ENCODE data around the gene TMEM125.
A peak's percentile ranks its signal among the peaks of the same experiment; 100 is the strongest.

TMEM125 gene

DNA sequence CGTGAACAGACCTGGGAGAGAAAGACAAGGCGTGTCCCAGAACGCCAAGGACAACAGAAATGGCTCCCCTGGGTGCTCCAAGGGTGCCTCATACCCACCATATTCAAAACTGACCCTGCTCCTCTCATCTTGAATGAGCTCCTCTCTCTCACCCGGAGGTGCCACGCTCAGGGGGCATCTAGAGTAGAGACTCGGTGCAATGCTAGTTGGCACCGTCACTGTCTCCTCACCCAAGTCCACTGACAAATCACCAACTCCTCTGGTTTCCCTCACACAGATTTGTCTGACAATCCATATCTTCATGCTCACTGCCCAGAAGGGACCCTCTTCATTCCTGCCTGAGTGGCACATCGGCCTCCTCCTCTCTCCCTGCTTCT lies 5.0 kb downstream of the TMEM125 start:
- DNase-seq: no peak

DNA sequence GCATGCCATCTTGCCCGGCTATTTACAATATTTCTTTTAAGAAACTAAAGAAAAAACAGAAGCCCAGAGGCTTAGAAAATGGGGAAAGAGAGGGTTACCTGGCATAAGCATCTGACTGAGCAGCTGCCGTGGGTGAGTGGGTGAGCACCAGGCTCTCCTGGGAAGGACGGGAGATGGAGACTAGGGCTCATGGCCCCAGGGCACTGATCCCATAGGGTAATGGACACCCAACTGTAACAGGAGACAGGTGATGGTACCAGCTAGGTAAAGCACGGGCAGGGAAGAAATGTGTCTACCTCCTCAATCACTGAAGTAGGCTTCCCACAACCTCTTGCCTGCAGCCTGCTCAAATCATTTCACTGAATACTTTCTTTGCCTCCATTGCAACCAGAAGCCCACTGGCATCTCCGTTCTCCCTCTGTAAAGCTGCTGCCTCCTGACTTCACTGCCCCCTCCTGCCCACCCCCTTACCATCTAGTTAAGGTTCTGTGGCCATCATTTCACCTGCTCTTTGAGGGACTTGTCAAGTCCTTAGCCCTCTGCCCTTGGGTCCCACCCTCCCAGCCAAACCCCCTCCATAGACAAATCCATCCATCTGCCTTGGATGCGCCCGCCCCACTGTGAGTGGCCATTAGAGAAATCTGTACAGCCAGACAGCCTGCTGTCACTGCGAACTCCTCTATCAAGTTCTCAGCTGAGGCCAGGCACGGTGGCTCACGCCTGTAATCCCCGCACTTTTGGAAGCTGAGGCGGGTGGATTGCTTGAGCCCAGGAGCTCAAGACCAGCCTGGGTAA lies 6.2 kb downstream of the TMEM125 start:
- no peak for DNase-seq

DNA sequence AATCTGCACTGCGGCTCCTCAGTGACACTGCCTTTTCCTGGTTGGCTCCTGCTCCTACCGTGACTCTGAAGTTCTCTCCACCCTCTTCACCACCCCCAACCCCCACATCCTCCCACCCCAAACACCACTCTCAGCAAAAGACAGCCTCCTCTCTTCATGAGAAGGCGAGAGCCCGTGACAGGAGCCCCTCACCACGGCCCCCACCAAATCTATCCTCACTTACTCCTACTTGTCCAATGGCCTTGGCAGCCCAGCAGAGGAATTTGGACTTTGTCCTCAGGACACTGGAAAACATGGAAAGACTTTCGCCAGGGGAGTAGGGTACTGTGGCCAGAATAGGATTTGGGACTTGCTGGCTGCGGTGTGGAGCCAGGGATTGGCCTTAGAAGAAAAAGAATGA lies 6.9 kb downstream of the TMEM125 start:
- DNase-seq: no peak

DNA sequence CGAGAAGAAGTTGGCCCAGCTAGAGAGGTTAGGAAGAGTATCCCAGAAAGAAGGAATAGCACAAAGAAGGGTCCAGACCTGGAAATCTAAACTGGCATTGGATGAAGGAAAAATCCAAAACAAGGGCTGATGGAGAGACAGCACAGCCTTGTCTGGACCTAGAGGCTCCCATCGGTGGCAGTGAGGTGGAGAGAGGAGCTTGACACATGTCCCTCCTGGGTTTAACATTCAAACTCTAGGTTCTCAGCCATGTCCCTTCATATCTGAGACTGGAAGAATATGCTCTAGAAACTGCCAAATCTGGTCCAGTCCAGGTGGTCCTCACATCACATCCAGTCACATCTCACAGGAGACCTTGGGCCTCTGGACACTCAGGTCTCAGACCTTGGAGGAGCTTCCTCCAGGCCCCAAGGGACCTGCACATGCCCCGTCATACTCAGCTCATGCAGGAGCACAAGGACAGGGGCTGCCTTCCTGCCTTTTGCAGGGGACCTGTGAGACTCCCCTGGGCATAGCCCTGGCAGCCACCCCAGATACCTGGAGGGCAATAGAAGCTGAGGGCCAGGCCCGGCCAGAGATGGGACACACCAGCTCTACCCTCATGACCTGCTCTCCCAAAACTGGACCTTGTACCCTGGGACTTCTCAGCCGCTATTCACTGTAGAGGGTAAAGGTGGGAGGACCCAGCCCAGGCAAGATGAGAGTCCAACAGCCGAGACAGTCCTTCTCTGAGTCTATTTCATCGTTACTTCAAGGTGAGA lies 7.5 kb downstream of the TMEM125 start:
- DNase-seq: no peak

DNA sequence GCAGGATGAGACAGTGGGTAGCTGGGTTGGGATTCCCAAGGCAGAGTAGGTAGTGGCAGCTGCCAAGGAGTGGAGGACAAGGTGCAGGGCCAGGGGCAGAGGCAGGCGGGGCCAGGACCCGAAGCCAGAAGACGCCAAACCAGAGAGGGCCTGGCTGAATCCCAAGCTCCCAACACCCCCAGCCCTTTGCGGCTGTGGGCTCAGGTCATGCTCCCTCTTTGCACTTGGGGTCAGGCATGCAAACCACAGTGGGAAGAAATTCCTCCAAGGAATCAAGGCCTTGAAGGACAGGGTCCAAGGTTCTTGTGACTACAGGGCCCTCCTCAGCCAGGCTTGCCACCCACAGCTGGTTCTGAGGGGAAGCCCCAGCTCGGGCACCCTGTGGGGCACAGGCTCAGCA lies 9.4 kb downstream of the TMEM125 start:
- no peak for DNase-seq

DNA sequence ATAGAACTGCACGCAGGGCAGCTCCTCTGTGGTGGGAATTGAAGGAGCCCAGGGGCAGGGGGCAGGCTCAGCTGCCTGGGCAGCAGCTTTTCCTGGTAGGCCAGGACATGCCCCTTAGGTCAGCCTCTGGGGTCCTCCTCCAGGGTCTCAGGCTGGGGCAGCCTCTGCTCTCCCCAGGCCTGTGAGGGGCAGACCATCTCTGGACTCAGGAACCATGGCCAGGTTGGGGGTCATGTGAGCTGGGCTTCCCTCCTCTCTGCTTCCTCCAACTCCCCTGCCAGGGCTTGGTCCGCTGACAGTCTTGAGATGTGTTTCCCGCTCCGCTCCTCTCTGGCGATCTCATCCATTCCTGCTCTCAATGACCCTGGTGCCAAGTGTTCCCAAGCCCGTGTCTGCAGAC lies 9.9 kb downstream of the TMEM125 start:
- no peak for DNase-seq

DNA sequence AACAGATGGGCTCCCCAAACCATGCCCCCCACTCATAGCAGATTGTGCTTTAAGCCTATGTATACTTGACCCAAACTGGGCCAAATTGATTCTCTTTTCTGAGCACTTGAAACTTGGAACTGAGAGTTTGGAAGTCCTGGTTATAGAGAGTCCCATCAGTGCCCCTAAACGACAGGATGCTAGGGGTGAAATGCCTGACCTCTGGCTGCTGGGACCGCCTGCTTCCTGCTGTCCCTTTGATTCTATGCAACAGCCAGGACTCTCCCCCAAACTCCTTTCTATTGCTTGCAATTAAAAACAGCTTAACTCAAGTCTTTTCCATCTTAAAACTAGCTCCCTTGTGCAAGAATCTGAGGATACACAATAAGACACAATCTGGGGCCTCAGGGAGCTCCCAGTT lies 10.9 kb downstream of the TMEM125 start:
- no peak for DNase-seq

DNA sequence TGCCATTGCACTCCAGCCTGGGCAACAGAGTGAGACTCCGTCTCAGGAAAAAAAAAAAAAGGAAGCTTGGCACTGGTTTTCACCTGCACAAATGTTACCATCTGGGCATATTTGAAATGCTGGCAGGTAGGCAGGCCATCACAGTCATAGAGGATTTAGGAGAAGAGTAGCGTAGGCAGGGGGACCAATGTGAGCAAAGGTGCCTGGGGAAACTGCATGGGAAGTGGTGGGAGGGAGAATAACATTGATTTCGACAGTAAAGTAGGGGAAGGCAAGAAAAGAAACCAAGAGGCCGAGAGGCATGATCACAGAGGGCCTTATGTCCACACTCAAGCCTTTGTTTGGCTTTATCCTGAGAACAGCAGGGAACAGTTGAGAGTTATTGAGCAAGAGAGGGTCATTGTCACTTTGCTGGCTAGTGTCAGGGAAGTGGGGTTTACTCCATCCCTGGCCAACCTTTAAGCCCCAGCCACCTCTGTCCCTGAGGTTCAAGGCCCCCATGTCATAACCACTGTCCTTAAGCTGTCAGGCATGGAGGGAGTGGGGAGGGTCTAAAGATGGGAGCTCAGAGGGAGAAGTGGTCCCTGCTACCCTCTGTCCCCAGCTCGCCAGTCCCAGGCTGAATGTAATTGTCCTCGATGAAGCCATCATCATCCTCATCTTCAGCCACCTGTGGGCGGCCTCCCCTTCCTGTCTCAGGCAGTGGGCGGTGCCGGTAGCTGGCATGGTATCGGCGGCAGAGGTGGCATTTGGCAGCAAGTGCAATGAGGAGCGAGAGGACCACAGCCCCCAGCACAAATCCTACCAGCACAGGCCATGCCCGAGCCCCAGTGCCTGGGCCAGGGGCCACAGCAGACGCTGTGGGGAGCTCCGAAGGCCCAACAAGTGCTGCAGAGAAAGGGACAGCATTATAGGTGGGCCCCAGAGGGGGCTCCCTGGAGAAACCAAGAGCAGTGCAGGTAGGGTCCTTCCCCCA lies 12.7 kb downstream of the TMEM125 start:
- DNase-seq: no peak

DNA sequence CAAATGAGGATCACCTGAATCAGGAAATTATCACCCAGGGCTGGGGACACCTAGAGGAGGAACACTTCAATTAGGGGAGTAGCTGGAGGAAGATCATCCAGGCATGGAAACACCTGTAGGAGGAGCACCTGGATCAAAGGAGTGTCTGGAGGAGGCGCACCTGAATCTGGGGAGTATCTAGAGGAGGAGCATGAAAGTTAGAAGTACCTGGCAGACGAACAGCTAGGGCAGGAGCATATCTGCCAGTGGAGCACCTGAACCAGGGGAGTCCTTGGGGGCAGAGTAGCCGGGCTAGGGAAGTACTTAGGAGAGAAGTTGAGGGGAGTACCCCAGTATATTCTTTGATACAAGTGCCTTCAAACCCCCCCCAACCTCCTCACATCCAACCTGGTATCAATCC lies 14.3 kb downstream of the TMEM125 start:
- no peak for DNase-seq

DNA sequence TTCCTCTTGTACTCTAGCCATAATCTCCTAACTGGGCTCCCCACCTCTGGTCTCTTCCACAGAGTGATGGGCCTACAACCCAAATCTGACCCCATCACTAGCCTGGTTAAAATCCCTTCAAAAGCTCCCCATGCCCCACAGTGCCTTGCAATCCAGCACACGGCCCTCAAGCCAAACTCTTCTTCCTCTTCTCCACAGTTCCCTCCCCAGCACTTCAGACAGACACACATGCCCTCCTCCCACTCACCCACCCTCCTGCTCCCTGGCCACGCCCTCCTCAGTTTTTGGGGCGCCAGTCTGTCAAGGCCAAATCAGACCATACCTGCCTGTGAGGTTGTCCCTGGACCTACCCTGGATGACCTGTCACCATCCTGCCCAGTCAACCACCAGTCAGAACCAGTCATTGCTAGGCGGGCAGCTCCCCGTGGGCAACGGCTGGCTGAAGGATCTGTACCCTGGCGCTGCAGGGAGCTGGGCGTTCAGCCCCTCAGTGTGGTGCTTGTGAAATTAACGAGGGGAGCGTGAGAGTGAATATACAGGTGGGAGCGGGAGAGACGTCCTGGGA lies 14.8 kb downstream of the TMEM125 start:
- DNase-seq: no peak

DNA sequence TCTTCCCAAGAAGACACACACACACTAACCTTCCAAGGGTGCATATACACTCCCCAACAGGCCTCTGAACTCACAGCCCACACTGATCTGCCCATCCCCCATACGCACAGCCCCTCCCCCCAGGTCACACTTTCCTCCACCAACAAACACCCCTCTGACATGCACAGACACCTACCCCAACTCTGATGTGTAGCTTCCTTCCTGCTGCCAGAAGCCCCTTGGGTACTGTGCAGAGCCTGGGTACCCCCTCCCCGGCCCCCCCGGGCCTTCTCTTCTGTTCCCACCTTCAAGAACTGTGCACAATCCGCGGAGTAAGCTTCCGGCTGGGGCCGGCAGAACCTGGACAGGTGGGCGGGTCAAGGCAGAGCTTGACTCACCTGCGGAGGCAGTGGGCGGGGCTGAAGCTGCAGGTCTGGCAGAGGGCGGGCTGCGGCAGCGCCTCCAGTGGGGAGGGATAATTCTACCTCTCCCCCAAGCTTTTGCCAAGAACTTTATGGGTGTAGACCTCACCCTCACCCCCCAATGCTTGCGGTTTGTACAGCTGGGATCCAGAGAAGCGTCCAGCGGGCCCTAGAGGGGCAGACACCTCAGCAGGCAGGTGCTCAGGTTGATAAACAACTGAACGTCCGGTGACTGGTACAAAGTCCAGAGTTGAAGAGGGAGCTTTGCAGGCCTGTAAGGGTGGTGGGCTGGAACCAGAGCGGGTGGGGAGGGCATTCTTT lies 15.6 kb downstream of the TMEM125 start, which contains the start of gene C1orf210:
Gene C1orf210 (minus strand): TSS at position 313 of the 722 bp plus-strand sequence. CDS start 2,311 bp downstream, outside the sequence.
- DNase-seq: peak; percentile 27

DNA sequence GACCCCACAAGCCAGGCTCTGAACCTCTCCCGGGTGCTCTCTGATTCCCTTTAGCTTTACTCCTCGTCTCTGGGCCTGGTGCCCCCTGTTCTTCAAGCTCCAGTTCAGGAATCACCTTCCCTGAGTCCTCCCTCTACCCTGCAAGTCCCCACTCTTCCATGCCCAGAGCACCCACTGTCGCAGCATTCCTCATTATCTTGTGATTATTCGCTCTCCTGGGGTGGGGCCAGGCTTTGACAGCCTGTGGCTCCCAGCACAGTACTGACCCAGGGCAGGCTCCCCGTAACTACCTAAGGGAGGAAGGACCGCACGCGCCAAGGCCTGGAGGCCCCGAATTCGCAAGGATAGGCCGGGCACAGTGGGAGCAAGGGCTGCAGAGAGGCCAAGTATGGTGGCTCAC lies 16.3 kb downstream of the TMEM125 start:
- DNase-seq: no peak

DNA sequence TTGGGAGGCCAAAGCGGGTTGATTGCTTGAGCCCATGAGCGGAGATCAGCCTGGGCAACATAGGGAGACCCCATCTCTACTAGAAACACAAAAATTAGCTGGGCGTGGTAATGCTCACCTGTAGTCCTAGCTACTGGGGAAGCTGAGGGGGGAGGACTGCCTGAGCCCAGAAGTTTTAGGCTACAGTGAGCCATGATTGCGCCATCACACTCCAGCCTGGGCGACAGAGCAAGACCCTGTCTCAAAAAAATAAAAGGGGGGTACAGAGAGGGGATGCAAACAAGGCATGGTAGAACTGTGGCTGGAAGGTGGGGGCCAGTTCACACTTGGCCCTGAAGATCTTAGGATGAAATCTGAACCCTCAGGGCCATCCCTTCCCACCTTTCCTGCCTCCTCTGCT lies 16.8 kb downstream of the TMEM125 start:
- no peak for DNase-seq

DNA sequence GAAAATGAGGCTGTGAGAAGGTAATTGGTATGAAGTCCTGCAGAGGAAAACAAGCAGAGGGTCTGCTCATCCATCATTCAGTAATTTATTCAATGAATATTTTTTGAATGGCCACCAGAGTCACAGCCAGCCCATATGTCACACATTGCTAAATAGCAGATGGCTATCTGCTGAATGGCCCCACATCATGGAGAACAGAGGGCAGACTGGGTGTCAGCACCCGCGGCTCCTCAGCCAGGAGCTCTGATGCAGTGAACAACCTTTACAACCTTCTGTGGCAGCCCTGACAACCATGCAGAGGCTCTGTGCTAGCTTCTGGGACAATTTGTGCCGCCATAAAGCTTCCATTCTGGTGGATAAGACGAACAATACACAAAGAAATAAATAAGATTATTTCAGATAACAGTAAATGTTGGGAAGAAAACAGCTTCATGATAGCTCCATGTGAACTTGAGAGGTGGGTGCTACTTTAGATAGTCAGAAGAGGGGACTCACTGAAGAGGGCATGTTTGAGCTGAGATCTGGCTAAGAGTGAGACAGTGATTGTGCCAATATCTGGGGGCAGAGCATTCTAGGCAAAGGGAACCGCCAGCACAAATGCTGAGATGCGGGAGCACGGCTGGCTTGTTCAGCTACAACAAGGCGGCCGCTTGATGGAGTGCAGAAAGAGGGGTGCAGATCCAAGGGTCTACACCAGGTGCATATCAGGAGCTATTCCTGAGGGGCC lies 18.4 kb downstream of the TMEM125 start:
- no peak for DNase-seq

DNA sequence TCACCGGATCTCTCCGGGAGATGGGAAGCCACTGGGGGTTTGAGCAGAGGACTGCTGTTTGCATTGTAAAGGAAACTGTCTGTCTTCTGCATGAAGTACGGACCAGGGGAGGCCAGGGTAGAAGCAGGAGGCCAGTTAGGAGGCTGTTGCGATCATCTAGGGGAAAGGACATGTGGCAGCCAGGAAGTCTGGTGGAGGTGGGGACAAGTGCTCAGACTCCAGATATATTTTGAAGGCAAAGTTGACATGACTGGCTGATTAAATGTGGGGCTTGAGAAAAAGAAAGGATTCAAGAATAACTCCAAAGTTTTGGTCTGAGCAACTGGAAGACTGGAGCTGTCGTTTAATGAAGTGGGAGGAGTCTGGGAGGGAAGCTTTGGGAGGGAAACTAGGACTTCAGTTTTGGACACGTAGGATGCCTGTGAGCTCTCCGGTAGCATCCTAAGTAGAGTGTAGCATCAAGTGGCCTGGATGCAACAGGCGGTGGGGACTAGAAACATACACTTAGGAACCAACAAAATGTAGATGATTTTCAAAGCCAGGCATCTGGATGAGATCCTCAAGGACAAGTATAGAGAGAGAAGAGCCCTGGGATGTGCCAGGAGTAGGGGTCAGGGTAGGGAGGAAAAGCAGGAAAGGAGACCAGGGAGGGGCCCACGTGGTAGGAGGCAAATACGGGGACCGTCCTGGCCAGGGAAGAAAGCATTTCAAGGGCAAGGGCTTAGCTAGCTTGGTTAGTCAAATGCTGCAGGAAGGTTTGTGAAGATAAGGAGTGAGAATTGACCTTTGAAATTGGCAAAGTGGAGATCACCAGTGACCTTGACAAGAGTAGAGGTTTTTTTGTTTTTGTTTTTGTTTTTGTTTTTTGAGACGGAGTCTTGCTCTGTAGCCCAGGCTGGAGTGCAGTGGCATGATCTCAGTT lies 19.3 kb downstream of the TMEM125 start:
- no peak for DNase-seq

DNA sequence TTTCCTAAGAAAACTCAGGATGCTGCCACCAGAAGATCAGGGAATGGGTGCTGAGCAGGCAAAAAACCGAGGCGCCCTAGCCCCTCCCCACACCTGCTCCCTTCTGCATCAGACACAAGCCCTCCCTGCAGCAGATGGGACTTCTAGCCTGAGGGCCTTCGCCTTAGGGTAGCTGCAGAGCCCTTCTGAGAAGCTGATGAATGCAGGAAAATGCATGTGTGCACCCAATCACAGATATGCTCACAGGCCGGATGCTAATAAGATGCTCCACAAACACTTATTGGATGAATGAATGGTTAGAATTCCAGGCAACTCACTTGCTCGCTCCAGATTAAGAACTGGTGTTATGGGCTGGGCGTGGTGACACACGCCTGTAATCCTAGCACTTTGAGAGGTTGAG lies 22.4 kb downstream of the TMEM125 start:
- DNase-seq: no peak

DNA sequence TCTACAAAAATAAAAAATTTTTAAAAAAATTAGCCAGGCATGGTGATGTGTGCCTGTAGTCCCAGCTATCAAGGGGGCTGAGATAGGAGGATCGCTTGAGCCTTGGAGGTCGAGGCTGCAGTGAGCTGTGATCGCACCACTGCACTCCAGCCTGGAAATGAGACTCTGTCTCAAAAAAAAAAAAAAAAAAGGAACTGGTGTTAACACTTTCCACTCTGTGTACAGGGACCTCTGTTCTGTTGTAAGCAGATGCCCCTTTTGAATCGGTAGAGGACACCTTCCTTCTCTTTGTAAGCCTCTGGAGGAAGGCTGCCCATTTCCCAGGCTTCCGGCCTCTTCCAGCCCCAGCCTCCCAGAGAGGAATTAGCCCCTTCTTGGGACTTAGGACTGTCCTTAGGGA lies 22.9 kb downstream of the TMEM125 start:
- DNase-seq: no peak

DNA sequence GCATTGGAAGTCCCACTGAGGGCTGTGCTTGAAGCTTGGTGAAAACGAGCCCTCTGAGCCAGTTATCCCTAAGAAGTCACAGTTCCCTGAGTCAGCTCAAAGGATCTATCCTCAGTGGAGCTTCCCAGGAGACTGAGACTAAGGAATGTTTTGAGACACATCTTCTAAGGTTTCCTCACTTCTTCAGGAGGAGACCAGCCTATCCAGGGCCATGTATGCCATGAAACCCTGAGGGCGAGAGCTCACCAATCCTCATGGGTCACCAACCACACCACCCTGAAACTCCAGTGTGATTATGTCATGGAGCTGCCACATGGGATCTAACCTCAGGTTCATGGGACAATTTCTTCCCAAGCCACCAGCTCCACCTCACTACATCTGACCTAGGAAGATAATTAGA lies 23.4 kb downstream of the TMEM125 start:
- DNase-seq: no peak

DNA sequence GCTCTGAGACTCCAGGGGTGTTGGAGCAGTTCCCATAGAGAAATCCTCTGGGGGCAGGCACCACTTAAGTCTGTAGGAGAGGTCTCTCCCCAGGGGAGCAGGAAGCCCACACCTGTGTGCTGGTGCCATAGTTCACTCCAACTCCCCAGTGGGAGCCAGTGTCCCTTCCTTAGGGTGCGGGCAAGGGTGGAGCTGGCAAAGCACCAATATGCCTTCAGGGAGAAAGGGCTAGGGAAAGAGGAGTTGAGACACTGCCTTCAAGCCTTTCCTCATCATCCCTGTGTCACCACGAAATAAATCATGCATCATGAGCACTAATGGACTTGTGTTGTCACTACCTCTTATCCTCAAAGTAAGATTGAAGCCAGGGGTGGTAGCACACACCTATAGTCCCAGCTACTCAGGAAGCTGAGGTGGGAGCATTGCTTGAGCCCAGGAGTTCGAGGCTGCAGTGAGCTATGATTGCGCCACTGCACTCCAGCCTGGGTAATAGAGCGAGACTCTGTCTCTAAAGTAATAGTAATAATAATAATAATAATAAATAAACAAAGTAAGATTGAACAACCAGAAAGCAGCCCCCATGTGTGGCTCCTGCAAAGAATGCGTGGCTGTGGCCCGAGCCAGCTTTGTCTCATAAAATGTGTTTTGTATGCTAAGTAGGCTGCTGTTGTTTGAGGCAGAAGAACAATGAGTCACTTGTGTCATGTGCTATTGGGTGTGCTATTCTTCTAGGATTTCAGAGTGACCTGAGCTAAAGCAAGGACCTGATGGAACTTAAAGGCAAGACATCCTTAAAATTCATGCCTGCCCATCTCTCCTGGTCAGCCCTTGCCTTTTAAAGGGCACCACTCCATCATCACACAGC lies 24.3 kb downstream of the TMEM125 start:
- DNase-seq: no peak
